ENCODE data around the gene RBL1.

GRCh38 chr20:36998652-36999051 lies 97.1 kb downstream of the RBL1 start:
- TF ChIP-seq, protein P1, sequence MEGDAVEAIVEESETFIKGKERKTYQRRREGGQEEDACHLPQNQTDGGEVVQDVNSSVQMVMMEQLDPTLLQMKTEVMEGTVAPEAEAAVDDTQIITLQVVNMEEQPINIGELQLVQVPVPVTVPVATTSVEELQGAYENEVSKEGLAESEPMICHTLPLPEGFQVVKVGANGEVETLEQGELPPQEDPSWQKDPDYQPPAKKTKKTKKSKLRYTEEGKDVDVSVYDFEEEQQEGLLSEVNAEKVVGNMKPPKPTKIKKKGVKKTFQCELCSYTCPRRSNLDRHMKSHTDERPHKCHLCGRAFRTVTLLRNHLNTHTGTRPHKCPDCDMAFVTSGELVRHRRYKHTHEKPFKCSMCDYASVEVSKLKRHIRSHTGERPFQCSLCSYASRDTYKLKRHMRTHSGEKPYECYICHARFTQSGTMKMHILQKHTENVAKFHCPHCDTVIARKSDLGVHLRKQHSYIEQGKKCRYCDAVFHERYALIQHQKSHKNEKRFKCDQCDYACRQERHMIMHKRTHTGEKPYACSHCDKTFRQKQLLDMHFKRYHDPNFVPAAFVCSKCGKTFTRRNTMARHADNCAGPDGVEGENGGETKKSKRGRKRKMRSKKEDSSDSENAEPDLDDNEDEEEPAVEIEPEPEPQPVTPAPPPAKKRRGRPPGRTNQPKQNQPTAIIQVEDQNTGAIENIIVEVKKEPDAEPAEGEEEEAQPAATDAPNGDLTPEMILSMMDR (IDR thresholded peaks at IDR 0.05; ENCODE audit: low read depth, low read length, missing input control): no peak
- TF ChIP-seq MAX (IDR thresholded peaks at IDR 0.05) (no peak), RAD21 (IDR thresholded peaks at IDR 0.05) (no peak), GABPA (IDR thresholded peaks at IDR 0.05 in 1 of 2, conservative IDR thresholded peaks at IDR 0.05 in 1 of 2) (no peak), HNF4A (conservative IDR thresholded peaks at IDR 0.05) (no peak), REST (IDR thresholded peaks at IDR 0.05) (no peak), TAF1 (conservative IDR thresholded peaks at IDR 0.05) (no peak), RXRA (IDR thresholded peaks at IDR 0.05) (no peak)
- TF ChIP-seq, protein P2, sequence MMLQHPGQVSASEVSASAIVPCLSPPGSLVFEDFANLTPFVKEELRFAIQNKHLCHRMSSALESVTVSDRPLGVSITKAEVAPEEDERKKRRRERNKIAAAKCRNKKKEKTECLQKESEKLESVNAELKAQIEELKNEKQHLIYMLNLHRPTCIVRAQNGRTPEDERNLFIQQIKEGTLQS (IDR thresholded peaks at IDR 0.05): no peak

Measured in liver (tissue), 3 donors.